Hematopoietic multipotent progenitor cell treated with erythropoietin and hydrocortisone succinate and interleukin-3 and kit ligand, for 6 days (in vitro differentiated cells): Measurements from ENCODE around the gene DNAH12.

Source experiments
- DNase-seq: peaks from one replicate; pipeline ENCODE4 v3.0.0-alpha.2; 2015

Gene DNAH12

GRCh38 chr3:57544181-57545125 lies at the start of gene DNAH12:
Gene DNAH12, minus strand, starts transcription at chr3:57544344. Its CDS starts 1,474 bp downstream, at chr3:57542870.
- peak; percentile 63 for DNase-seq

DNA sequence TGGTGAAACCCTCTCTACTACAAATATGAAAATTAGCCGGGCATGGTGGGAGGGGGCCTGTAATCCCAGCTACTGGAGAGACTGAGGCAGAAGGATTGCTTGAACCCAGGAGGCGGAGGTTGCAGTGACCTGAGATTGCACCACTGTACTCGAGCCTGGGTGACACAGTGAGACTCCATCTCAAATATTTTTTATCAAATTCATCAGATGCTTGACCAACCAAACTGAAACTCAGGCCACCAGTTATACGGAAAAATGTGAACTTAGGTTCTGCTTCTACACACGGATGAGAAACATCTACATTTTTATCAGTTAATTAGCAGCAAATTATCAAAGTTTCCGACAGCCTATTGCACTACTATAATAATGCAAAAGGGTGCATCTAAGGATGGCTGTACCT lies 48.2 kb upstream of the DNAH12 start:
- no peak for DNase-seq

GRCh38 chr3:57587905-57588304 lies 43.8 kb upstream of the DNAH12 start:
- peak; percentile 79 for DNase-seq

DNA sequence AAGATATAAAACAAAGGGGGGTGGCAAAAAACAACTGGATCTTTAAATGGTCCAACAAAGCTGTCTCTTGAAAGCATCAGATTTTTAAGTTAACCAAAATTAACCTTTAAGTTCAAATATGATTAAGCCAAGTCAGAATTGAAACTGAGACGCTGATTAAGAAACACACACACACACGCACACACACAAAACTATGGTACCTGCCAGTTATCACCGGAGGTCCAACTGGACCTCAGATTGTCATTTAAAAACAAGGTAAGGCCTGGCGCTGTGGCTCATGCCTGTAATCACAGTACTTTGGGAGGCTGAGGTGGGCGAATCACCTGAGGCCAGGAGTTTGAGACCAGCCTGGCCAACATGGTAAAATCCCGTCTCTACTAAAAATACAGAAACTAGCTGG lies 42.6 kb upstream of the DNAH12 start:
- DNase-seq = no peak

DNA sequence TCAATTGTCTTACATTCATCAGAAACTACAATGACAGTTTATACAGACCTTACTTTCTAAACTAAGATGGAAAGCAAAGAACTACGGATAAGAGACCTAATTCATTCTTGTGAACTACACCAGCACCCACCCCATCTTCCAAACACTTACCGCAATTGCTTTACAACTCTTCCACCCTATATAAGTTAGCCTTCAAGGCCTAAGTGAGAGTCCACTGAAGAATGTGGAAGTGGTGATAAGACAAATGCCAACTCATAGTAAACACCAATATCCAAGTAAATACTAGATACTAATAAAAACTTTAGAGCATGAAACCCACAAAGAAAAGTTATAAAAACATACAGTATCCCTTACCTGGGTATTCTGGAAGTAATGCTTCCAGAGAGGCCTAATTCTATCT lies 39.4 kb upstream of the DNAH12 start:
- DNase-seq = peak; percentile 44

DNA sequence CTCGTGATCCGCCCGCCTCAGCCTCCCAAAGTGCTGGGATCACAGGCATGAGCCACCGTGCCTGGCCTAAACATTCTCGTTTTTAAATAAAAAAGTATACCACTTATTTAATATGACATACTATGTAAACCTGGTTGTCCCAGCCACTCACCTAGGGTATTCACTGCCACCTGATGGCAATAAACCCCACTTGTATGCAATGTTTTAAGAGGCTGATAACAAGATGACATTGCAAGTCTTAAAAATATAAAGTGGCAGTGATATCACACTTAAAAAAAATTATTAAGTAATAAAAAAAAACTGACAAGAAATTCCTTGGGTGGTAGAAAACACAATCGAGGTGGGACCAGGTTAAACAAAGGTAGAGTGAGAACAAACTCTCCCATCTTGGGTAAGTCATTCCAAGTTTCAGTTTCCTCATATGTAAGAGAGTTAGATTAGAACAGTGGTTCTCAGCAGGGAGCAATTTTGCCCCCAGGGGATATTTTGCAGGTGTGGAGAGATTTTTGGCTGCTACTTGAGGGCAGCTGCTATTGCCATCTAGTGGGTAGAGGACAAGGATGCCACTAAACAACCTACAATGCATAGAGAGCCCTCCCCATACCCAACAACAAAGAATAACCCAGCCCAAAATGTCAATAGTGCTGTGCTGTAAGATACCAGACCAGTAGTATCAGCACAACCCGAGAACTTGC lies 38.5 kb upstream of the DNAH12 start:
- peak; percentile 63 for DNase-seq

- no peak for DNase-seq
Measured at GRCh38 chr3:57577801-57578200, 33.7 kb upstream of the DNAH12 start.

DNA sequence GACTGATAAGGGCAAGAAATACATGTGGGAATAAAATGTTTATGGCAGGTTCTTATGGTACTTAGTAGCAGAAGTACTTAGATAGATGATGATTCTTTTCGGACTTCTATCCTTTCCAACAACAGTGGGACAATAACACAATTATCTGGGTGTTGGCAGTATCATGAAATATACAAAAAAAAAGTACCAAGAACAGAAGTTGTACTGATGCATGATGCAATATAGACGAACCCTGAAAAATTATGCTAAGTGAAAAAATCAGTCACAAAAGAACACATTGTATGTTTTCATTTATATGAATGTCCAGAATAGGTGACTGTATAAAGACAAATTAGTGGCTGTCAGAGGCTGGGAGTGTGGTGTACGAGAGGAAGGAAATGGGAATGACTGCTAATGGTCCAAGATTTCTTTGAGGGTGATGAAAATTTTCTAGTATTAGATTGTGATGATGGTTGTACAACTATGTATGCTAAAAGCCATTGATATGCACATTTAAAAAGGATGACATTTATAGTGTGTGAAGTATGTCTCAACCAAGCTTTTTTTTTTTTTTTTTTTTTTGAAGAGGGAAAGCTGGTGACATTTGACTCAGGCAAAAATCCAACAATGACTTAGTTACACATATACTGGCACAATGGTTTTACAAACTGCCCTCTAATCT lies 32.0 kb upstream of the DNAH12 start:
- no peak for DNase-seq

- DNase-seq = no peak
Measured at GRCh38 chr3:57572096-57572495, 28.0 kb upstream of the DNAH12 start.

- DNase-seq = no peak
Measured at GRCh38 chr3:57570878-57571277, 26.7 kb upstream of the DNAH12 start.

DNA sequence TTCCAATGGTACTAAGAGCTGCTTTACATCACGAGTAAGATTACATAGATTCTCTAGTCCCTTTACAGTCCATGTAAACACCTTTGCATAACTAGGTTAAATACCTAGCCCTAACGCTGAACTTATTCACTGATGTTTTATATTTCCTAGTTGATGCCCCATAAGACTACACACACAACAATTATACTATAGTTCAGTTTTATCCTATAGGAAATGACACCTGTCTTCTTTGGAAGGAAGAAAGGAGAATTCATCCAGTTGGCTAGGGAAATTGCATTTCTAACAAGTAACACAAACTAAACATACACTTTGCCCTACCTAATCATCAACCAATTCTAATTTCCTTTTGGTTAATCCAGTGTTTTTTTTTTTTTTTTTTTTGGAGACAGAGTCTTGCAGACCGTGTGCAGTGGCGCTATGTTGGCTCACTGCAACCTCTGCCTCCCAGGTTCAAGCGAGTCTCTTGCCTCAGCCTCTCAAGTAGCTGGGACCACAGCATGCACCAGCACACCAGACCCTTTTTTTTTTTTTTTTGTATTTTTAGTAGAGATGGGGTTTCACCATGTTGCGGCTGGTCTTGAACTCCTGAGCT lies 25.8 kb upstream of the DNAH12 start:
- no peak for DNase-seq

DNA sequence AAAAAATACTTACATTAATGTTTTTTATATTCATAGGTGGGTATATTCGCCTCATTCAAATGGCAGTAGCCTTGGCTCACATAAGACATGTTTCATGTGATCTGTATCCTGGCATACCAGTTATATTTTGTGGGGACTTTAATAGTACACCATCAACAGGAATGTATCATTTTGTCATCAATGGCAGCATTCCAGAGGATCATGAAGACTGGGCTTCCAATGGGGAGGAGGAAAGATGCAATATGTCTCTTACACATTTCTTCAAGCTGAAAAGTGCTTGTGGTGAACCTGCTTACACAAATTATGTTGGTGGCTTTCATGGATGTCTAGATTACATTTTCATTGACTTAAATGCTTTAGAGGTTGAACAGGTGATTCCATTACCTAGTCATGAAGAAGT lies 15.4 kb upstream of the DNAH12 start:
- no peak for DNase-seq

- peak; percentile 69 for DNase-seq
Measured at GRCh38 chr3:57557085-57557537, 13.0 kb upstream of the DNAH12 start.

DNA sequence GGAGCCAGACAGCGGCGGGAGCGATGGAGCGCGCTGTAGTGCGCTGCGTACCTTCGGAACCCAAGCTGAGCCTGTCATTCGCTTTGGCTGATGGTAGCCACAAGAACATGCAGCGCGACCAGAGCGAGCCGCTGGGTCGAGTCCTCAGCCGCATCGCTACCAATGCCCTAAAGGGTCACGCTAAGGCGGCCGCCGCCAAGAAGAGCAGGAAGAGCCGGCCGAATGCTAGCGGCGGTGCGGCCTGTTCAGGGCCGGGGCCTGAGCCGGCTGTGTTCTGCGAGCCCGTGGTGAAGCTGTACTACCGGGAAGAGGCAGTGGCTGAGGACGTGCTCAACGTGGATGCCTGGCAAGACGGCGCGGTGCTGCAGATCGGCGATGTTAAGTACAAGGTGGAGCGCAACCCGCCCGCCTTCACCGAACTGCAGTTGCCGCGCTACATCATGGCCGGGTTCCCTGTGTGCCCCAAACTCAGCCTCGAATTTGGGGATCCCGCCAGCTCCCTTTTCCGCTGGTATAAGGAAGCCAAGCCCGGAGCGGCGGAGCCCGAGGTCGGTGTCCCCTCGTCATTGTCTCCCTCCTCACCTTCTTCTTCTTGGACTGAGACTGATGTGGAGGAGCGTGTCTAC lies 12.4 kb upstream of the DNAH12 start:
- peak; percentile 42 for DNase-seq

- peak; percentile 95 for DNase-seq
Measured at GRCh38 chr3:57555738-57556458, 11.8 kb upstream of the DNAH12 start, which contains the start of gene PDE12. Gene PDE12, plus strand, starts transcription at chr3:57556274. Its CDS starts 106 bp downstream, at chr3:57556380.

- DNase-seq = peak; percentile 47
Measured at GRCh38 chr3:57555306-57555705, 11.2 kb upstream of the DNAH12 start.

DNA sequence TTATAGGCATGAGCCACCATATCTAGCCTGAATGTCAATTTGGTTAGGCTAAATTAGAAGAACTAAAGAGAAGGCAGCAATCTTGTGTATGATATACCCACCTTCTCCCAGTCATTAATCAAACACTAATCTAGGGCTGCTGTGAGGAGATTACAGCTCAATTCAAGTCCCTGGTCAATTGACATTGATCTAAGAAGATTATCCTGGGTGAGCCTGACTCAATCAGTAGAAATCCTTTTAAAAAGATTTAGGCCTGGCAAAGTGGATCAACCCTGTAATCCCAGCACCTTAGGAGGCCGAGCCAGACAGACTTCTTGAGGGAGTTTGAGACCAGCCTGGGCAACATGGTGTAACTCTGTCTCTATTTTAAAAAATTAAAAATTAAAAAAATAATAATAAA lies 2.5 kb upstream of the DNAH12 start:
- no peak for DNase-seq

DNA sequence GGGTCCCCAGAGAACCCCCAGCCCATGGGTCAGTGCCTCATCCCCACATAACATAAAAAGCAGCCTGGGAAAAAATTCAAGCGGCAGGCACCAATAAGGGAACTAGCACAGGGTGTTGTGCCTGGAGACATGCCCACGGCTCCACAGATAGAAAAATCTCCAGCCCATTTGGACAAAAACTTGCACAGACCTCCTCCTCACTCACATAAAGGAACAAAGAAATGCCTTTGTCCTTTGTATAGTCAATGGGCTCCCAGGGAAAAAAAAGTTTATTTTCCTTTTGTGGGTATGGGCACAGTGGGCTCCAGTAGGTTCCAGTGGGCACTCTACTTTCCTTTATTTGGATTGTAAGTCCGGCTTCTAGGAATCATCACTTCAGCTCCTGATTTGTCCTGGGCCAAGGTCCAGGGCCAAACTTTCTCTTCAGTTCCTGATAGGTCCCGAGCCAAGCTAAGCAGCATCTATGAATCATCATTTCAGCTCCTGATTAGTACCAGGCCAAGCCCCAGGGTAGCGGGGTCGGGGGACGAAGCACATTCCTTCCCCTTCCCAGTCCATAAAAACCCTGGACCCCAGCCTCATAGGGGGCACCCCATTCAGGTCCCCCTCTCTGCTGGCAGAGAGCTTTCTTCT lies 1.6 kb upstream of the DNAH12 start:
- DNase-seq = no peak

DNA sequence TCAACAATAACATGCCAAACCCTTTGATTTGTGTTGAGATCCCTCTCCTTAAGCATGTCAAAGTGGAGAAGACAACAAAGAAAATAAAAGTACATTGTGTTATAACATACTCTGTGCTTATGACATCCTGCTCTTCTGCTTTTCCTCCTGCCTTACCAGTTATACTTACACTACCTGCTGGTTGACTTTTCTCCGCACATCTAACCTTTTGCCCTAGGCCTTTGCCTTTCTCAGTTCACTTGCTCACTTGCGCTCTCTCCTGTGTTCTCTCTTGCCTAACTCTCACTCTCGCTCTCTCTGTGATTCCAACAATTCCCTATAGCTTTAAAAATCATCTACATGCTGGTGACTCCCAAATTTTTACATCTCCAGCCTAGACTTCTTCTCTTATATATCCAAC lies 5.7 kb downstream of the DNAH12 start:
- DNase-seq = no peak

DNA sequence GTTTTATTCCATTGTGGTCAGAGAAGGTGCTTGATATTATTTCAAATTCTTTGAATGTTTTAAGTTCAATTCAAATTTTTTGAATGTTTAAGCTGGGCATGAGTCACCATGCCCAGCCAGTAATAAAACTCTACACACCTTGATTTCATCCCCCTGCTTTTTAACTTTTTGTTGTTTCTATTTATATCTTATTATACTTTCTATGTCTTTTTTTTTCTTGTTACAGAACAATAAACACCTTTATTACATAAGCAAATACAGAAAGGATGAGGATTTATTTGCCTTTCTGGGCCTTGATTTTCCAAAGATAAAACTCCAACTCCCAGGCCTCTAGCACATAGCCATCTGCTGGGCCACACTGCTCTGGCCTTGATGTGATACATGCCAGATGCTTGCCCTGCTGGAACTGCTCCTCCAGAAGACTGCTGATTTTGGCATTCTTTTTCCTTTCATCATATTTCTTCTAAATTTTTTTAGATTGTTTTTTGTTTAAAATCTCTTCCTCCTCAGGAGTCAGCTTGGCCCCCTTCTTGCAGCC lies 14.0 kb downstream of the DNAH12 start:
- DNase-seq = no peak
